Liver (tissue), 9 donors: ENCODE results near the gene CATSPER3. TPM values are rescaled to one million over a fixed set of nuclear protein-coding genes. Genes with fewer than 3 reads are reported as not detected.

Source experiments
- DNase-seq: peaks from one replicate; pipeline ENCODE4 v3.0.0-alpha.2; 2017; ENCODE audit warnings: low spot score
- H3K27ac ChIP-seq, 2 donors: one replicate each; pipeline ENCODE4 v1.7.0; 2013; ENCODE audit warnings: inconsistent platforms in 2 of 2, low read length in 2 of 2, control low read depth in 1 of 2, low read depth in 1 of 2, mild to moderate bottlenecking in 1 of 2
- H3K27me3 ChIP-seq, 4 donors: one replicate each; pipeline versions ENCODE4 v1.6.1 to v1.7.0; 2013; ENCODE audit warnings: low read length in 3 of 4, inconsistent platforms in 1 of 4, mild to moderate bottlenecking in 1 of 4, moderate library complexity in 1 of 4; ENCODE audit not compliant: control insufficient read depth in 4 of 4, insufficient read depth in 4 of 4
- H3K36me3 ChIP-seq, 4 donors: one replicate each; pipeline versions ENCODE4 v1.6.1 to v1.7.0; 2013; ENCODE audit warnings: low read length in 3 of 4, mild to moderate bottlenecking in 3 of 4, low read depth in 1 of 4, moderate library complexity in 1 of 4; ENCODE audit not compliant: control insufficient read depth in 4 of 4, insufficient read depth in 3 of 4
- H3K4me1 ChIP-seq, 4 donors: one replicate each; pipeline versions ENCODE4 v1.6.1 to v1.7.0; 2013; ENCODE audit warnings: low read length in 3 of 4, mild to moderate bottlenecking in 3 of 4, moderate library complexity in 1 of 4; ENCODE audit not compliant: control insufficient read depth in 4 of 4, insufficient read depth in 4 of 4
- H3K4me3 ChIP-seq, 3 donors: one replicate each; pipeline versions ENCODE4 v1.6.1 to v1.7.0; 2013; ENCODE audit warnings: low read length in 3 of 3, control low read depth in 1 of 3, low read depth in 1 of 3, mild to moderate bottlenecking in 1 of 3
- H3K9ac ChIP-seq, 2 donors: one replicate each; pipeline ENCODE4 v1.7.0; 2013; ENCODE audit warnings: low read length in 2 of 2, mild to moderate bottlenecking in 2 of 2, moderate library complexity in 2 of 2, control low read depth in 1 of 2, low read depth in 1 of 2
- H3K9me3 ChIP-seq, 4 donors: one replicate each; pipeline versions ENCODE4 v1.6.1 to v1.7.0; 2013; ENCODE audit warnings: low read length in 3 of 4; ENCODE audit not compliant: control insufficient read depth in 4 of 4
- ATF3 ChIP-seq: IDR thresholded peaks from 2 replicates; pipeline ENCODE4 v1.6.1; 2016; ENCODE audit warnings: antibody characterized with exemption
- EGR1 ChIP-seq, 2 donors: IDR thresholded peaks; 2 replicates each; pipeline ENCODE4 v1.6.1; 2016 to 2018; ENCODE audit warnings: antibody characterized with exemption in 2 of 2, low read depth in 2 of 2
- FOXA2 ChIP-seq: IDR thresholded peaks from 2 replicates; pipeline ENCODE4 v1.6.1; 2016; ENCODE audit warnings: antibody characterized with exemption
- GABPA ChIP-seq, 2 donors: IDR thresholded peaks in 1 of 2; conservative IDR thresholded peaks in 1 of 2; 2 replicates each; pipeline ENCODE4 v1.6.1; 2016; ENCODE audit warnings: antibody characterized with exemption in 2 of 2, mild to moderate bottlenecking in 1 of 2, moderate library complexity in 1 of 2
- HNF4A ChIP-seq, 2 donors: conservative IDR thresholded peaks; 2 replicates each; pipeline ENCODE4 v1.6.1; 2016; ENCODE audit warnings: antibody characterized with exemption in 2 of 2, mild to moderate bottlenecking in 2 of 2
- HNF4G ChIP-seq: IDR thresholded peaks from 2 replicates; pipeline ENCODE4 v1.6.1; 2016; ENCODE audit warnings: antibody characterized with exemption
- JUND ChIP-seq, 2 donors: IDR thresholded peaks; 2 replicates each; pipeline ENCODE4 v1.6.1; 2016; ENCODE audit warnings: antibody characterized with exemption in 2 of 2
- NR2F2 ChIP-seq: IDR thresholded peaks from 2 replicates; pipeline ENCODE4 v1.6.1; 2016; ENCODE audit warnings: antibody characterized with exemption
- RAD21 ChIP-seq, 2 donors: IDR thresholded peaks; 2 replicates each; pipeline ENCODE4 v1.6.1; 2016; ENCODE audit warnings: antibody characterized with exemption in 2 of 2, mild to moderate bottlenecking in 2 of 2
- REST ChIP-seq: IDR thresholded peaks from 2 replicates; pipeline ENCODE4 v1.6.1; 2016; ENCODE audit warnings: antibody characterized with exemption, mild to moderate bottlenecking
- RXRA ChIP-seq, 2 donors: IDR thresholded peaks; 2 replicates each; pipeline ENCODE4 v1.6.1; 2017 to 2018; ENCODE audit warnings: antibody characterized with exemption in 2 of 2, mild to moderate bottlenecking in 1 of 2
- SP1 ChIP-seq: IDR thresholded peaks from 2 replicates; pipeline ENCODE4 v1.6.1; 2018; ENCODE audit warnings: antibody characterized with exemption, mild to moderate bottlenecking
- TAF1 ChIP-seq: conservative IDR thresholded peaks from 2 replicates; pipeline ENCODE4 v1.6.1; 2016; ENCODE audit warnings: antibody characterized with exemption, mild to moderate bottlenecking
- YY1 ChIP-seq: IDR thresholded peaks from 2 replicates; pipeline ENCODE4 v1.6.1; 2016; ENCODE audit warnings: antibody characterized with exemption, mild to moderate bottlenecking
- ZBTB33 ChIP-seq: IDR thresholded peaks from 2 replicates; pipeline ENCODE4 v1.6.1; 2016; ENCODE audit warnings: antibody characterized with exemption
- WGBS: extraction: QIAGEN DNeasy Blood & Tissue Kit; methylation state at CpG from one replicate; pipeline ENCODE4 v1.1.7; 2013; 5-methylcytosine and 5-hydroxymethylcytosine counted together
- polyA plus RNA-seq, 2 donors: library from polyadenylated mRNA; stranded (reverse) in 1 of 2; unstranded in 1 of 2; fragments of 200-250 nt in 1 of 2; fragments of >200 nt in 1 of 2; fragmentation: Nextera tagmentation in 1 of 2; extraction: Ambion mirVana in 1 of 2; gene quantifications; one replicate each; pipeline versions ENCODE4 v1.2.1 to v1.2.3, GENCODE V29; 2013 to 2015
- total RNA-seq, 2 donors: library from RNA; depleted of rRNA; stranded (reverse); fragments of >200 nt; gene quantifications; one replicate each; pipeline ENCODE4 v1.2.3, GENCODE V29; 2014
- TF ChIP-seq, protein P1 (sequence below): fragments of 150-350 bp; IDR thresholded peaks from 2 replicates; pipeline ENCODE4 v1.5.1; 2017; ENCODE audit warnings: improper control_type of control experiment, low read depth, low read length; ENCODE audit not compliant: missing input control
- TF ChIP-seq, protein P2 (sequence below): IDR thresholded peaks from 2 replicates; pipeline ENCODE4 v1.6.1; 2016; ENCODE audit warnings: antibody characterized with exemption
- donor health status: healthy.
- donor health status: healthy.
- donor health status: healthy.
- donor health status: healthy.
- donor health status: healthy.

The CATSPER3 gene
- total and polyA plus RNA-seq, 4 donors = 0.28 to 0.37 (median 0.34) TPM

DNA sequence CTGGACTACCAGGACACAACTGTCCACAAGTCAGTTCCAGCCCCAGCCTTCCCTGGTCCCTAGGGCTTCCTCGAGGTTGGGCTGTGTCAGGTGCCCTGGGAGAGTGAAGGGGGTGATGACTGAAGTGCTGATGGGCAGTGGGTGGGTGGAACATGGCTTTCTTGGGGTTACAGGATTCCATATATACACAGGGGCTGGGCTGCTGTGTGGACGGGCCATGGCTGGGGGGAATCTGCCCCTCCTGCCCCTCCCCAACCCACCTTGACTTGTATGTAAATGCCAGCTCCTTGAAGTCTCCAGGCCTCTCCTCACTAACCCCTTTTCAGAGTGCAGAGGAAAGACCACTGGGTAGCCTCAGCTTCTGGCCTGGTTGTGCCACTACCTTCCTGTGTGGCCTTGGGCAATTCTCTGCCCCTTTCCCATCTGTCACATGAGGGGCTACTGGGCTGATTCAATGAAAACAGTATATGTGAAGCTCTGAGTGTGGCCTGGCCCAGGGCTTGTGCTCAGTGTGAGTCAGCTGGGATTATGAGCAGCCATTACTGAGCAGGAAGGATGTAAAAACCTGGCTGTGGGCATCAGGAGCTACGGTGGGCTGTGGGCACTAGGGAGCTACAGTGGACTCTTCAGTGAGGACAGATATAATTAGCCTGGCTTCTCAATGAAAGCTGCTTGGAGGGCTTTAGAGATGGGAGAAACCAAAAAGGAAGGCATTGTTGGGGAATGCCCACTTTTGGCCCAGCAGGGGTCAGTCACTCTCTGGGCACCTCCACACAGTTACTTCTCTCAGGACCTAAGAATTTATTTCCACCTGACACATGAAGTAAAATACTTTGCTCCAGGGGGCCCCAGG is 43.0 kb downstream of the CATSPER3 start:
- TF ChIP-seq NR2F2 (no peak), SP1 (no peak), YY1 (no peak), HNF4G (no peak), HNF4A (conservative IDR thresholded peaks at IDR 0.05) (no peak), ZBTB33 (no peak), TAF1 (no peak), FOXA2 (no peak), JUND (IDR thresholded peaks at IDR 0.05) (no peak), RAD21 (IDR thresholded peaks at IDR 0.05) (no peak)
- TF ChIP-seq, protein P1, sequence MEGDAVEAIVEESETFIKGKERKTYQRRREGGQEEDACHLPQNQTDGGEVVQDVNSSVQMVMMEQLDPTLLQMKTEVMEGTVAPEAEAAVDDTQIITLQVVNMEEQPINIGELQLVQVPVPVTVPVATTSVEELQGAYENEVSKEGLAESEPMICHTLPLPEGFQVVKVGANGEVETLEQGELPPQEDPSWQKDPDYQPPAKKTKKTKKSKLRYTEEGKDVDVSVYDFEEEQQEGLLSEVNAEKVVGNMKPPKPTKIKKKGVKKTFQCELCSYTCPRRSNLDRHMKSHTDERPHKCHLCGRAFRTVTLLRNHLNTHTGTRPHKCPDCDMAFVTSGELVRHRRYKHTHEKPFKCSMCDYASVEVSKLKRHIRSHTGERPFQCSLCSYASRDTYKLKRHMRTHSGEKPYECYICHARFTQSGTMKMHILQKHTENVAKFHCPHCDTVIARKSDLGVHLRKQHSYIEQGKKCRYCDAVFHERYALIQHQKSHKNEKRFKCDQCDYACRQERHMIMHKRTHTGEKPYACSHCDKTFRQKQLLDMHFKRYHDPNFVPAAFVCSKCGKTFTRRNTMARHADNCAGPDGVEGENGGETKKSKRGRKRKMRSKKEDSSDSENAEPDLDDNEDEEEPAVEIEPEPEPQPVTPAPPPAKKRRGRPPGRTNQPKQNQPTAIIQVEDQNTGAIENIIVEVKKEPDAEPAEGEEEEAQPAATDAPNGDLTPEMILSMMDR = no peak
- no peaks in the 10 kb centered on the region for H3K36me3 ChIP-seq
- peaks cover 2 to 23% (median 15%) of the 10 kb centered on the region in 4 donors for H3K4me1 ChIP-seq
- no peak overlapping the region for H3K9ac ChIP-seq
- peak; percentile 27 for DNase-seq
- H3K27ac ChIP-seq = no peak overlapping the region
- WGBS = 92% methylated on average over 3 of the region's 3 CpGs
- H3K27me3 ChIP-seq = no peaks in the 10 kb centered on the region
- H3K4me3 ChIP-seq = no peak overlapping the region
- H3K9me3 ChIP-seq = no peaks in the 10 kb centered on the region

- Histone ChIP-seq H3K9me3 (no peaks in the 10 kb centered on the region), H3K27me3 (peaks cover 0 to 3% (median 0%) of the 10 kb centered on the region in 4 donors), H3K36me3 (no peaks in the 10 kb centered on the region), H3K27ac (no peak overlapping the region), H3K9ac (no peak overlapping the region), H3K4me1 (peaks cover 2 to 23% (median 15%) of the 10 kb centered on the region in 4 donors), H3K4me3 (no peak overlapping the region)
- DNase-seq = peak; percentile 29
- 92% methylated on average over 4 of the region's 4 CpGs for WGBS
- TF ChIP-seq HNF4A (conservative IDR thresholded peaks at IDR 0.05) (no peak), YY1 (no peak), REST (no peak), ATF3 (no peak), RXRA (IDR thresholded peaks at IDR 0.05) (no peak), EGR1 (IDR thresholded peaks at IDR 0.05; ENCODE audit: low read depth in 2 of 2) (no peak), TAF1 (no peak), GABPA (IDR thresholded peaks at IDR 0.05 in 1 of 2, conservative IDR thresholded peaks at IDR 0.05 in 1 of 2) (no peak), RAD21 (IDR thresholded peaks at IDR 0.05) (no peak), HNF4G (no peak), SP1 (no peak), ZBTB33 (no peak), NR2F2 (no peak)
- TF ChIP-seq, protein P1 = no peak
- TF ChIP-seq, protein P2, sequence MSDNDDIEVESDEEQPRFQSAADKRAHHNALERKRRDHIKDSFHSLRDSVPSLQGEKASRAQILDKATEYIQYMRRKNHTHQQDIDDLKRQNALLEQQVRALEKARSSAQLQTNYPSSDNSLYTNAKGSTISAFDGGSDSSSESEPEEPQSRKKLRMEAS = no peak
Measured at GRCh38 chr5:135011355-135012032, 43.8 kb downstream of the CATSPER3 start.
